GM23338 (cell line): Measurements from ENCODE around the gene SLC51A.

ENCODE experiments used
- CTCF ChIP-seq, 2 experiments: fragments of 200-600 bp in 1 of 2; sonication (generic) in 1 of 2; conservative IDR thresholded peaks; 2 replicates each; pipeline versions ENCODE4 v1.5.1 to v1.6.1; 2016 to 2017; ENCODE audit warnings: antibody characterized with exemption in 2 of 2, low read depth in 2 of 2, mild to moderate bottlenecking in 2 of 2, moderate library complexity in 1 of 2
- EZH2phosphoT487 ChIP-seq: fragments of 200-600 bp; sonication (generic); IDR thresholded peaks from one replicate; pipeline ENCODE4 v1.8.1; 2018; ENCODE audit warnings: antibody characterized with exemption; ENCODE audit not compliant: unreplicated experiment
- JUNB ChIP-seq: IDR thresholded peaks from one replicate; pipeline ENCODE4 v1.6.1; 2016; ENCODE audit warnings: antibody characterized with exemption; ENCODE audit not compliant: unreplicated experiment
- POLR2AphosphoS5 ChIP-seq: IDR thresholded peaks from 2 replicates; pipeline ENCODE4 v1.6.1; 2016; ENCODE audit warnings: antibody characterized with exemption, low read depth
- TF ChIP-seq, protein P1 (sequence below): IDR thresholded peaks from one replicate; pipeline ENCODE4 v1.6.1; 2018; ENCODE audit warnings: antibody characterized with exemption; ENCODE audit not compliant: unreplicated experiment

GRCh38 chr3:196238612-196239560 lies 22.6 kb downstream of the SLC51A start:
- TF ChIP-seq CTCF (conservative IDR thresholded peaks at IDR 0.05; ENCODE audit: low read depth in 2 of 2): no peak
- TF ChIP-seq EZH2phosphoT487: no peak
- no peak for TF ChIP-seq JUNB
- no peak for TF ChIP-seq POLR2AphosphoS5
- TF ChIP-seq, protein P1, sequence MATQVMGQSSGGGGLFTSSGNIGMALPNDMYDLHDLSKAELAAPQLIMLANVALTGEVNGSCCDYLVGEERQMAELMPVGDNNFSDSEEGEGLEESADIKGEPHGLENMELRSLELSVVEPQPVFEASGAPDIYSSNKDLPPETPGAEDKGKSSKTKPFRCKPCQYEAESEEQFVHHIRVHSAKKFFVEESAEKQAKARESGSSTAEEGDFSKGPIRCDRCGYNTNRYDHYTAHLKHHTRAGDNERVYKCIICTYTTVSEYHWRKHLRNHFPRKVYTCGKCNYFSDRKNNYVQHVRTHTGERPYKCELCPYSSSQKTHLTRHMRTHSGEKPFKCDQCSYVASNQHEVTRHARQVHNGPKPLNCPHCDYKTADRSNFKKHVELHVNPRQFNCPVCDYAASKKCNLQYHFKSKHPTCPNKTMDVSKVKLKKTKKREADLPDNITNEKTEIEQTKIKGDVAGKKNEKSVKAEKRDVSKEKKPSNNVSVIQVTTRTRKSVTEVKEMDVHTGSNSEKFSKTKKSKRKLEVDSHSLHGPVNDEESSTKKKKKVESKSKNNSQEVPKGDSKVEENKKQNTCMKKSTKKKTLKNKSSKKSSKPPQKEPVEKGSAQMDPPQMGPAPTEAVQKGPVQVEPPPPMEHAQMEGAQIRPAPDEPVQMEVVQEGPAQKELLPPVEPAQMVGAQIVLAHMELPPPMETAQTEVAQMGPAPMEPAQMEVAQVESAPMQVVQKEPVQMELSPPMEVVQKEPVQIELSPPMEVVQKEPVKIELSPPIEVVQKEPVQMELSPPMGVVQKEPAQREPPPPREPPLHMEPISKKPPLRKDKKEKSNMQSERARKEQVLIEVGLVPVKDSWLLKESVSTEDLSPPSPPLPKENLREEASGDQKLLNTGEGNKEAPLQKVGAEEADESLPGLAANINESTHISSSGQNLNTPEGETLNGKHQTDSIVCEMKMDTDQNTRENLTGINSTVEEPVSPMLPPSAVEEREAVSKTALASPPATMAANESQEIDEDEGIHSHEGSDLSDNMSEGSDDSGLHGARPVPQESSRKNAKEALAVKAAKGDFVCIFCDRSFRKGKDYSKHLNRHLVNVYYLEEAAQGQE: no peak
